ENCODE measurements around the gene CFI.

- TF ChIP-seq CTCF (IDR thresholded peaks at IDR 0.05; ENCODE audit: insufficient read depth, low read length, poor library complexity, severe bottlenecking) (no peak), EZH2phosphoT487 (conservative IDR thresholded peaks at IDR 0.05; ENCODE audit: low read length) (no peak)
Observed at GRCh38 chr4:109833756-109834155, 32.0 kb upstream of the CFI start.
